Dedifferentiated amniotic fluid mesenchymal stem cell (primary cell): ENCODE data around the gene ZRANB3.

Experiments used
- DNase-seq: peaks from one replicate; pipeline ENCODE4 v3.0.0-alpha.2; 2016; ENCODE audit errors: extremely low spot score

ZRANB3 gene

DNA sequence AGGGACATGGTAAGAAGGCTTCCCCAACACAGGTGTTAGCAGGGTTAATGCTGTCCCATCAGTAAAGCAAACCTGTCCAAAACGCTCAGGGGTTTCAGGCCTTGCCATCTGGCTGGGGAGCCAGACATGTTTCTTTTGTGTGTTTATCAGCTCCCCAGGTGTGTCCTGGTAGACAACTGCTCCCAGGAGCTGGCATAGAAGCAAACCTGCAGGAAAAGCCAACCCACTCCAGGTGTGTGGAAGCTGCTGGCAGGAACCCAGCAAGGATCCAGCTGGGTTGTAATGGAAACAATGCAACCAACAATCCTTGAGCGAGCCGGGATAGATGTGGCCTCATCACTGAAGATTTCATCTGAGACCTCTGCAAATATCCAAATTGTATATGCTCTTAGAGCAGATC is 355.8 kb downstream of the ZRANB3 start:
- no peak for DNase-seq

DNA sequence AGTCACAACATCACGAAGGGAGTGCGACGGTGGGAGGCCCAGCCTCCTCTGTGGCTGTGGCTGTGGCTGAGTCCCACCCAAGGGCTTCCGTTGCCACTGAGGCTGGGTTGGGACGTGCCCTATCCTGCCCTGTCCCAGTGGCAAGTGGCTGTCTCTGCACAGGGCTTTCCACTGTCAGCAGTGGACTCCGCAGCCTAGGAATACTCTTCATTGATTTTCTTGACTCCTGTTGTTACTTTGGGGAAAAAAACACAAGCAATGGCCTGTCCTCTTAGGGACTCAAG is 356.3 kb downstream of the ZRANB3 start:
- no peak for DNase-seq

DNA sequence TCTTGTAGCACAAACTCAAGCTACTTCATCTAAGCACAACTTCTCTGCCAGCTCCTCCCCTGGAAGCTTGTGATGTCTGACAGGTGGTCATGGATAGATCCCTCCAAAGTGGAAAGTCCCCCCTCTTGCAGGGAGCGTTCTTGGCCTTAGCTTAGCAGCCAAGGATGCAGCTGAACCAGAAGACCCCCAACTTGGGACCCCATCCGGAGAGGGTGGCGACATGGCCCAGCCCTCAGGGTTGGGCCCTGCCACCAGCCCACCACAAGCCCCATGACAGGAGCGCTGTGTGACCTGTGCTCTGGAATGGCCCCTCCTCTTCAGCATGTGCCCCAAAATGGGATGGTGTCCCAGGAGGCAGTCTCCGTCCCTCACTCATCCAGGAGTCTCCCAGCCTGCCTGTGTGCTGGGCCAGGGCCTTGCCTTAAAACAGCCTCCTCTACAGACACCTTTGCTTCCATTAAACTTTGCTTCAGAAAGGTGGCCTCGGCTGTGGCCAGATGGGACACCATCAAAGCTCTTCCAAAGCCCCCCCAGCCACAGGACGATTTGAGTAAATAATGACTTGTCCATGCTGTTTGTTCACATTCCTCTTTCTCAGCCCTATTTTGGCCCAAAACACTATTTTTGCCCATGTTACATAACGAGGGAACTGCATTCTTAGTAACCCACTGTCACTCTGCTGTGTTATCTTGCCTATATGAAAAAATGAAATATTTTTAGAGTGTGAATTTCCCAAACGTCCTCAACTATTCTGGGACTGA is 356.8 kb downstream of the ZRANB3 start:
- DNase-seq = no peak

DNA sequence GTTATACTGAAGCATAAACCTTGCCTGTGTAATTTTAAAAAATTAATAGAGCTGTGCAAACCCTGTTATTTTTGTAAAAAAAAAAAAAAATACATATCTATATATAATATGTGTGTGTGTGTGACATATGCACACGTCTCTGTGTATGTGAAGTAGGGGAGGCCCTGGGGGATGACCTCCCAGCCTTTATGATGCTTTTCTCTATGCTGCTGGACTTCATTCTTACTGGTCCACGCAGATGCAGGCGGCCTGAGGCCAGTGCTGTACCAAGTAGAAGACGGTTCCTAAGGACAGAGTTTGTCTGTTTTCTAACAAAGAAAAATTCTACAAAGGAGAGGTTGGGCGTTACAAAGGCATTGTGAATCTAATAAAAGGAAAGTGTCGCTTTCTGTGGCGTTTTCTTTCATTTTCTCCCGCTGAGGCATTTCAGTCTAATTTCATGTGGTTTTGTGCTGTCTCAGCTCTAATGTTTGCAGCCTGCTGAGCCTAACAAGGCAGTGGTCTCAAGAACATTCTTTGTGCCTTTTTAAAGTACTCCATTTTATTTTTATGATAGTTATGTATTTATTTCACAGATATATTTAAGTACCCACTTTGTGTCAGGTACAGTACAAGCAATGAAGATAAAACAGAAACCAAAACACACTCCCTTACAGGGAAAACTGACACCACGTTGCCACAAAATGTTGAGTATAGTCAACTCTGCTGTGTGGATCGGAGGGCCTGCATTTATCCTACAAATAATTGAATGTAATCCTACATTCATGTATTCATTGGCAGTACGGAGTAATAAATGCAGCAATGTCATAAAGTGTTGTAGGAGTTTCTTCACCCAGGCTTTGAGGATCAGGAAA is 360.9 kb downstream of the ZRANB3 start:
- DNase-seq = no peak

DNA sequence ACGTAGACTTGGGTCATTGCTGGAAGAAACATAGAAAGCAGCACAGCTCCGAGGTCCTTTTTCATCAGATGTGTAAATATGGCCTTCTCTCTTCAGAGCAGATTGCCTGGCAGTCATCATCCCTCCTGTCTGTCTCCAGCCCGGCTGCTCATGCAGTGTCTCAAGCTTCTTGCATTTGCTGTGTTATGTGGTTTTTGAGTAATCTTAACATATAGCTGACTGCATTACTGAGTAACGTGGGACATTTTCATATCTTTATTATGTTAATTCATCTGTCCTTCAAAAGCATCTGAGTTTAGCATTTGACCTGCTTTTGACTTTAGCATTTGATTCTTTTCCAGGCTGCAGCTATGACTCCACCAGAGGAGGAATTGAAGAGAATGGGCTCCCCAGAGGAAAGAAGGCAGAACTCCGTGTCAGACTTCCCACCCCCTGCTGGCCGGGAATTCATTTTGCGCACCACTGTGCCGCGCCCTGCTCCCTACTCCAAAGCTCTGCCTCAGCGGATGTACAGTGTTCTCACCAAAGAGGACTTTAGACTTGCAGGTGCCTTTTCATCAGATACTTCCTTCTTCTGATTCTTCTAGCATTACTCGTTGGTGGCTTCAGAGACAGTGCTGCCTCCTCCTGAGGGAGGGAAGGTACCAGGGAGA is 362.7 kb downstream of the ZRANB3 start:
- no peak for DNase-seq

DNA sequence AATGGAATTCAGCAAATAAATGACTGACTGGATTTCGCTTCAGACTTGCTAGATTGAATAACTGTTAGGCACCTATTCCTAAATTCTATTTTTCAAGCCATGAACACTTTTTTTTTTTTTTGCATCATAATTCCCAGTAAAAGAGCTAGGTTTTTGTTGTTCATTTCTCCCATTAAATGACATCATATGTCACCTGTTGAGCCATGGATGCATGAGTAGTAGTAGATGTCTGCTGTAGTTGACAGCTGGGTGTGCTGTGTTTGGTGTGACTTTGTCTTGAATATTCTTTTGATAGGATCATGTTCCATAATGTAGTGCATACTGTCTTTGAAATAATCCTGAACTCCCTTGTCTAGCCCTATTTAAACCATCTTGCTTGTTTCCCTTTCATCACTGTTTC is 363.7 kb downstream of the ZRANB3 start:
- DNase-seq = no peak

DNA sequence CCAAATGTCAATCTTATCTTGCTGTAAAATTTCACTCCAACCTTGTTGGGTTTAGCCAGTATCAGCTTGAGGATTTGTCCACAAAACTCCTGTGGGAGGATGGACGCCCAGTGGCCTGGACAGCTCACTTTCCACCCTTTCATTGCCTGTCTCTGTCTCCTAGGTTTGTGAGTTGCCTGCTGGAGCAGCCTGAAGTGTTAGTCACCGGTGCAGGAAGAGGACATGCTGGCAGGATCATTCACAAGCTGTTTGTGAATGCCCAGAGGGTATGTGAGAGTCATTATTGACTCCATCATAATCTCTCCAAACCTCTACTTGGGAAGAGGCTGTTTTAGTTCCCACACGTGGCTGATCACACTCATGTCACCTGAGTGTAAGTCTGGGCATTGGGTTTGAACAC is 366.6 kb downstream of the ZRANB3 start:
- DNase-seq = peak; percentile 45

DNA sequence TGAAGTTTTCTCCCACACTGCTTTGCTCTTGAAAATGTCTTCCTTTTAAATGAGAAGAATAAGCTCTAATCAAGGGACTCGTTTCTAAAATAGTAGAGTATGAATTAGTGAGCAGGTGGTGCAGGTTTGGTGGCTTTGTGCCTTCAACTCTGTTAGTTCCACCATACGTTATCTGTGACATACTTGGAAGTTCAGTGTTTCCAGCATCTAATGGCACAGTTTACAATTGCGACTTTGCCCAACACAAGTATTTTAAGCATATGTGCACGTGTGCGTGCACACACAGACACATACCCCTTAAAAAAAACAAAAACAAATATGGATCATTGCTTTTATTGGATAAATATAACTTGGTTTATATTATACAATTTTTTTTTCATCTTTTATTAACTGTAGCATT is 367.1 kb downstream of the ZRANB3 start:
- no peak for DNase-seq

DNA sequence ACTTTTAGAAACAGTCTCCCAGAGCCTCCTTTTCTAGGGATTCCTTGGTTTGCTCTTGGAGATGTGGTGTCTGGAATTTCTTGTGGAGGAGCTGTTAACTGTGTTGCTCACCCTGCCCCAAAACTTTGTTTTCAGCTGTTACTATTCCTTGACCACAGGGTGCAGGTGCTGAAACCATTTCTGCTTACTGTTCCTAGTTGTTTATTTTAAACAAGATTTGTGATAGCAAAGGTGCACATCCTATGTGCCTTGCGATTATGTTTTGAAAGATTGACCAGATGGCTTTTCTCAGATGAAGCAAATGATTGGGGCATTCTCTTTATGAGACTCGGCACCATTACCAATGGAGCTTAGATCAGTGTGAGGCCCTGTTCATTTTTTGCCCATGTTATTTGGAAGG is 367.7 kb downstream of the ZRANB3 start:
- DNase-seq = no peak

DNA sequence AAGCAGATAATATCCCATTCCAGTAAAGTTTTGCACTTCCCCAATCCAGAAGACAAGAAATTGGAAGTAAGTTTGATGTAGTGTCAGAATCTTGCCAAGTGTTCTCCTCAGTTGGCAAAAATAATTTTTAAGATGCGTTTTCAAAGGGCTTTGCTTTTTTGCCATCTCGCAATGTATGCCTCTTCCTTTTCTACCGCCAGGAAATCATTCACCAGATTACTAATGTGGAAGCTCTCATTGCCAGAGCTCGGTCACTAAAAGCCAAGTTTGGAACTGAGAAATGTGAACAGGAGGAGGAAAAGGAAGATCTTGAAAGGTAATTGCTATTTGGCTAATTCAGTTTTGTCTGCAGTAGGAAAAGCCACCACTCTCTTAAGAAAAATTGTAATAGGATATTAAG is 368.2 kb downstream of the ZRANB3 start:
- DNase-seq = no peak

DNA sequence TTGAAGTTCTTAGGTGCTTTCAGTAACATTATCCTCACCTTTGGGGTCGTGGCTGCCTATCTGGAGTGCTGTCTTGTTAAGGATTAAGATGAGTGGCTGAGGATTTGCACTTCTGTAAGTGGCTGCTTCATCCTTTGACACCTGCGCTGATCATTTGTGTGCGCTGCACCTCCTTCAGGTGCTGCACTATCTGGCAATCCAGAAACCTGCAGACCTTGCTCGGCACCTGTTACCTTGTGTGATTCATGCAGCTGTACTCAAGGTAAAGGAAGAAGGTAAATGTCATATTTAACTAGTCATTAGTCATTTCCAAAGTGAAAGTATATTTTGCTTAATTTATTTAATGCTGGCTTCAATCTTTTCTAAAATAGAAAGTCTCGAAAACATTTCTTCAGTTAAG is 368.6 kb downstream of the ZRANB3 start:
- no peak for DNase-seq

DNA sequence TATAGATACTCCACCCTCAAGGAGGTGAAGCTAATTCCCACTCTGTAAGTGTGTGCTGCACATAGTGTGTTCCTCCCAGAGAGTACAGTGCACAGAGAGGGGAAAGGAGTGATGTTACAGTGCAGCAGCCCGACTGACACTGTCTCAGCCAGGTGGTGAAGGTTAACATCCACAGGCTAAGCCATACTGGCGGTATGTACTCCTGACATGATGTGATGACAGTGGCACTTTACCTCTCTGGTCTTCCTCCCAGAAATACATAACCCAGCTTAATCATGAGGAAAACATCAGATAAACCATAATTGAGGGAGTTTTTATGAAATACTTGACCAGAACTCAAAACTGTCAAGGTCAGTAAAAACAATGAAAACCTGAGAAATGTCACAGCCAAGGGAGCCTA is 371.8 kb downstream of the ZRANB3 start:
- DNase-seq = no peak

DNA sequence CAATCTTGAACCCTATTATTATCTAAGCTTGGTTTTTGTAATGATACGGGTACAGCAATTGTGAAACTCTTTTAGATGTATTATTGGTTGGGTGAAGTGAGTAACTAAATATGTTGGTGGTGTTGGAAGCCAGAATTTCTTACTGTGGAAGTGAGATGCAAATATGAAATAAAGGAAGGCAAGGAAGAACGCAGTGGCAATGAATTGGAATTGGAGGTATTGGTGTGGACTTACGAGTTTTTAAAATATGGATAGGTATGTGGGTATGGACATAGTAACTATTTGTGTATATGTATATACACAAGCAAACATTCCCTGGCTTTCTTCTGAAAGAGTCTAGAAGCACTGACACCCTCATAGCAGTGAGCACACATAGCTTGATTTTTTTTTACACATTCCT is 373.2 kb downstream of the ZRANB3 start:
- DNase-seq = no peak

DNA sequence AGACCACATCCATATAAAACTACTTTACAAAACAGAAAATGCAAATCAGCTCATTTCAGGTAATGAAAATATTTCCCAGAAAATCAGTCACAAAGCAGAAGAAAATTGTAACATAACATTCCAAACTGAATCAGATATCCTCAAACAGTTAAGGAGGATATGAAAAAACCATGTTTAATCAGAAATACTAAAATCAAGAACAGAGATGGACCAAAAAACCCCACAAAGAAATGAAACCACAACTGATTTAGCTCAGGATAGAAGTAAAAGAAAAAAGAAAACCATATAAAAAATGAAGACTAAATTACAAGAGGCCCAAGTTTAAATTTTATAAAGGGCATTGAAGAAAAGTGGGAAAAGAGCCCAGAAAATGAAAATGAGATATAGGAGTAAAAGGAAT is 376.1 kb downstream of the ZRANB3 start:
- no peak for DNase-seq

DNA sequence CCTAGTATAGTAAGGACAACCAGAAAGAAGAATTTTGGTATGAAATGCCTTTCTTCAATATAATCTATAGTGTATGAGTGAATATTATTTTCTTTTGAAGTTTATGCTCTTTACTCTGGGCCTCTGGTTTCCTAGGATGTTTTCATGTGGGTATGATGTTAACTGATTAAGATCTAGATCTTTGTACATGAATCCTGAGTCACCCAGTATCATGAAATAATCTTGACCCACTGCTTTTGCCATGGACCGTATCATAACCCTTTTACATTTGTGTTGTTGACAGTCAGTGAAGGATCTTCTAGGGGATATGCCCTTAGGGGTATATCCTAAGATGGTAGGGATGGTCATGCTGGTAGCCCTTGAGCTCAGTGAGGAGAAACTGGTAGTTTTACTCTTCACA is 378.7 kb downstream of the ZRANB3 start:
- DNase-seq = no peak

DNA sequence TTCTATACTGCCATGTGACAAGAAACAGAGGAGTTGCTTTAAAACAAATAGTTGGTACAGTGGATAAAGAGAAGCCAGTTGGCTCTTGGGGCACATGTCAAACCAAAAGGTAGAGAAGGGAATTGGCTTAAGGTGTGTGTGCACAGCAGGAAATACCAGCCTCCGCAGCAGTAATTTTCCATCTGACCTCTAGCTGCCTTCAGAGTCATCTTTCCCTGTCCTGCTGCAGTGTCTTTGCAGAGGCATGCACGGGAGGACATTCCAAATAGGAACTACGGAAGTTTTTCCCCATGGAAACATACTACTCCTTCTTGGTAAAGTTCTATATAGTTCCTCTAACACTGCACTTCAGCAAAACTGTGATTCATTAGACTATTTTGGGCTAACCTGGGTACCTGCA is 379.4 kb downstream of the ZRANB3 start:
- DNase-seq = no peak

DNA sequence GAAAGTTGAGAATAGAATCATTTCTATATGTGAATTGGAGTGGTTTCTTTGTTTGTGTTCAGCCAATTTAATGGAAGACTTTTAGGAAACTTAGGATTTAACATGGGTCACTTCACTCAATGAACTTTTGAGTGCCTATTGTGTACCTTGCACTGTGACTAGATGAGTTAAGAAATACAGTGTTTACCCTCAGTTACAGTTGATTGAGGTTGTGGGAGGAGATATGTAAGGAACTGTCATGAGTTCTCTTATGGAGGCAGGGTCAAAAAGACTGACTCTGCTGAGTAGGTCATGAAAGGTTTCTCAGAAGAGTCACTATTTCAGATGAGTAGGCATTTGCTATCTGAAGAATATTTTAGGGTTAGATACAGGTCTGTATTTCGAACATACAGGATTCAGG is 380.3 kb downstream of the ZRANB3 start:
- no peak for DNase-seq

DNA sequence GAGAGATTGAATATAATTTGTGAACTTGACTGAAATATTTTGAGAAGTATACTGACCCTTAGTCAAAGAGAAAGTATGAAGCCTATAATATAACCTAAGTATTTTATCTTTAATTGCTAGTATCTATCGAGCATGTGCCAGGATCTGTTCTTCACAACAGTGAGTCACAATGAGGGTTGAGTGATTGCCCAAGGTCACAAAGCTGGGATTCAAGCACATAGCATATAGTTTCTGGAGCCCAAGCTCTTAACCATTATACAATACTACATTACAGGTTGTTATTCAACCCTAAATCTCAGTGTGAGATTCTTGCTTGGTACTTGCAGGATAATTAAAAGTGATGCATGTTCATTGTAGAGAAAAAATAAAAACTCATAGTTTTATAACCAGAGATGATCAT is 381.8 kb downstream of the ZRANB3 start:
- DNase-seq = no peak

DNA sequence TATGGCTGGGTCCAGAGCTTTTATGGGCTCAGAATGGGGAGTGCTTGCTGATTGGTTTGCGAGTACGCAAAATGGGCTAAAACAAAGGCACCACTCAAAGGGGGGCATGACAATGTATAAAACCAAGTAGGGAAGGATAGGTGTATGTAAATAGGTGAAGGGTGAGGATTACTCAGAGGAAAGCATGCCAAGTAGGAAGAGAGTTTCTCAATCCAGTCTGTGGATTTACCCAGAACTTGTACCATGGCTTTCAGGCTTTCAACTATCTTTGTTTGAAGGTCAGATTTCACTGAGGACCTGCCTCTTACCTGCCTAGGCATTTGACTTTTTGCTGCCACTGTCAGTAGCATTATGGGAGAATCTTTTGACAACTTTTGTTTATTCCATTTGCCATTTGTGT is 386.7 kb downstream of the ZRANB3 start:
- DNase-seq = no peak

DNA sequence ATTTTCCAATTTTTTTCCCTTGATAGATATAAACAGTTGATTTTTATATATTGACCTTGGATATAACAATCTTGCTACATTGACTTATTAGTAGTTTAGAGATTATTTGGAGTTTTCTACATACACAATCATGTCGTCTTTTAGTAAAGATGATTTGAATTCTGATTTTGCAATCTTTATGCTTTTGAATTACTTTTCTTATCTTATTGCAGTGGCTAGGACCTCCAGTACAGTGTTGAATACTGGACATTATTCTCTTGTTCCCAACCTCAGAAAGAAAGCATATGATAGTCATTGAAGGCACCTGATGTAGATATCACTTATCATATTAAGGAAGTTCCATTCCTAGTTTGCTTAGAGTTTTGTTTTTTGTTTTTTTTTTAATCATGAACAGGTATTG is 388.7 kb downstream of the ZRANB3 start:
- no peak for DNase-seq

DNA sequence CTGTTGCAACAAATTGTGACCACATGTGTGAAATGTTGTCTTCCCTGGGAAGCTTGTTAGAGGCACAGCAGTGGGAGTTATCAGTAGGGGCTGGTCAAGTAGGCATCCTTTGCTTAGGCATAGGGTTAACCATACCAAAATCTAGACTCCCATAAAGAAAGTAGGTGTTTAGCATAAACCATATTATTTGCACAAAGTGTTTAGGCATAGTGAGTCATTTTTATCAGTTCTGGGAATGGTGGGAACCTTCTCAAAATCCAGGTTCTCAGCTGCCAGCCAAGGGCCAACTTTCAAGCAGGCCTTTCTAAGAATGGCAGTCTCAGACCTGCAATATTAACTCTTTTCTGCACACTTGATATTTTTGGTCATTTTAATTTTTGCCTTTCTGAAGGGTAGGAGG is 390.4 kb downstream of the ZRANB3 start:
- no peak for DNase-seq

DNA sequence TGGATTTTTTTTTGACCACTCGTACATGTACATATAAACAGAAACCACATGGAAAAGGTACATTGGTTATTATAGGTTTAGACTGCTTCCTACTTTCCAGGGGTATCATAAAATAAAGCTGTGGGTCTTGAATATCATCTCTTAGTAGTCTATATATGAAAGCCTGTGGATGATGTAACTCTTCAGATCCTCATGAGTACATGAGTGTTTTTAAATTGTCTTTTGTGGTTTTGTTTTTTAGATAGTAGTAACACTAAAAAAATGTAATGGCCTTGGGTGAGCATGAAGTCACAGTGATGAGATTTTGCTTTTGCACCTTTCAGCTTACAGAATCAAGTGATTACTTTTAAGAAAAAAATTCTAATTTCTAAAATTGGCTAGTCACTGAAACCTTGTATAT is 398.7 kb downstream of the ZRANB3 start:
- peak; percentile 47 for DNase-seq

DNA sequence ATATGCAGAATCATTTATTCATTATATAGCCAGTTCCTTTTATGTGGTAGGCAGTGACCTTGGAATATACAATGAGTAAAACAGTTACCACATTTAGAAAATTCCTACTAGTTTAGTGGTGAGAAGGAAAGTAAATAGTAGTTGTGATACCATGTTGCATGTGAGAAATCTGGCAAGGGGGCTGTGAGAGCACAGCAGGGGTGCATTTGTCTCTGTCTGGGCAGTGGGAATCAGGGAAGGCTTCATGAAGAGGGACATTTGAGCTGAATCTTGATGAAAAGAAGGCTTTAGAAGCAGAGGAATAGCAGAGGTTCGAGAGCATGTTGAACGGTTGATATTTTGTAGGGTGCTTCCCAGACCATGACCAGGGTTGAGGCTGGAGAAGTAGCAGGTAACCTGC is 400.3 kb downstream of the ZRANB3 start:
- no peak for DNase-seq
